Keratinocyte (primary cell): ENCODE measurements around the gene ETV1. TPM values are rescaled to one million over a fixed set of nuclear protein-coding genes. Genes with fewer than 3 reads are reported as not detected.

ENCODE experiments used
- DNase-seq: peaks from one replicate; pipeline ENCODE4 v3.0.0-alpha.2; 2011; ENCODE audit warnings: low read depth, missing footprints, low spot score
- FAIRE-seq: peaks from 2 replicates; lab custom pipeline; 2011; peaks lifted over from hg19 to GRCh38; lab: Jason Lieb, UNC
- H2AFZ ChIP-seq: 2 replicates; pipeline ENCODE4 v1.6.0; 2012; ENCODE audit warnings: low read length, control low read depth, inconsistent platforms; ENCODE audit not compliant: control insufficient read depth
- H3K27ac ChIP-seq: 2 replicates; pipeline ENCODE4 v1.5.1; 2011; ENCODE audit warnings: low read length; ENCODE audit not compliant: control insufficient read depth, insufficient read depth
- H3K27me3 ChIP-seq: 3 replicates; pipeline ENCODE4 v1.6.0; 2011; ENCODE audit warnings: low read length; ENCODE audit not compliant: control insufficient read depth, insufficient read depth; ENCODE audit errors: extremely low read depth
- H3K36me3 ChIP-seq, 2 experiments: 2 replicates in 1 of 2; 3 replicates in 1 of 2; pipeline ENCODE4 v1.5.1; 2011; ENCODE audit warnings: low read length in 2 of 2, mild to moderate bottlenecking in 1 of 2; ENCODE audit not compliant: control insufficient read depth in 2 of 2, insufficient read depth in 2 of 2; ENCODE audit errors: extremely low read depth in 1 of 2
- H3K4me1 ChIP-seq: 3 replicates; pipeline ENCODE4 v1.5.1; 2011; ENCODE audit warnings: low read length; ENCODE audit not compliant: control insufficient read depth, insufficient read depth; ENCODE audit errors: extremely low read depth
- H3K4me2 ChIP-seq: 3 replicates; pipeline ENCODE4 v1.6.0; 2011; ENCODE audit warnings: low read depth, low read length; ENCODE audit not compliant: control insufficient read depth, insufficient read depth; ENCODE audit errors: extremely low read depth
- H3K4me3 ChIP-seq, 3 experiments: fragments of 200-600 bp in 1 of 3; sonication (generic) in 1 of 3; 2 replicates in 2 of 3; 3 replicates in 1 of 3; pipeline ENCODE4 v1.5.1; 2011 to 2016; ENCODE audit warnings: low read length in 3 of 3, mild to moderate bottlenecking in 3 of 3, control low read depth in 2 of 3, inconsistent platforms in 1 of 3, low read depth in 1 of 3, mixed read lengths in 1 of 3, mixed run types in 1 of 3, moderate library complexity in 1 of 3; ENCODE audit not compliant: control insufficient read depth in 2 of 3, insufficient read depth in 2 of 3; ENCODE audit errors: extremely low read depth in 1 of 3
- H3K79me2 ChIP-seq: 2 replicates; pipeline ENCODE4 v1.6.0; 2012; ENCODE audit warnings: low read length; ENCODE audit not compliant: control insufficient read depth, insufficient read depth
- H3K9ac ChIP-seq: 3 replicates; pipeline ENCODE4 v1.6.0; 2011; ENCODE audit warnings: low read length; ENCODE audit not compliant: control insufficient read depth, insufficient read depth; ENCODE audit errors: extremely low read depth
- H3K9me1 ChIP-seq: 3 replicates; pipeline ENCODE4 v1.6.0; 2011; ENCODE audit warnings: low read length; ENCODE audit not compliant: control insufficient read depth, insufficient read depth; ENCODE audit errors: extremely low read depth
- H3K9me3 ChIP-seq: 2 replicates; pipeline ENCODE4 v1.5.1; 2012; ENCODE audit warnings: low read depth, low read length; ENCODE audit not compliant: control insufficient read depth
- H4K20me1 ChIP-seq: 3 replicates; pipeline ENCODE4 v1.6.0; 2011; ENCODE audit warnings: low read length; ENCODE audit not compliant: control insufficient read depth, insufficient read depth; ENCODE audit errors: extremely low read depth
- EZH2 ChIP-seq: IDR thresholded peaks from one replicate; pipeline ENCODE4 v1.6.1; 2012; ENCODE audit warnings: inconsistent platforms, mild to moderate bottlenecking, low read length, moderate library complexity
- dilution Hi-C: fragments of 300-500 bp; cut with MboI; formaldehyde crosslinking; loops from one replicate; pipeline ENCODE4 v1.7.0; 2020; ENCODE audit warnings: low sequenced_read_pairs; ENCODE audit not compliant: extremely low pct_ligation_motif_present
- polyA plus RNA-seq, 5 experiments: library from polyadenylated mRNA; depleted of rRNA in 3 of 5; stranded (reverse) in 3 of 5; stranded (forward) in 1 of 5; unstranded in 1 of 5; fragments of >200 nt; gene quantifications; 1 replicate in 1 of 5; 2 replicates in 3 of 5; 3 replicates in 1 of 5; pipeline versions ENCODE4 v1.2.1 to v1.2.3, GENCODE V29; 2011 to 2012; ENCODE audit warnings: missing spikeins in 2 of 5, low read depth in 1 of 5, low replicate concordance in 1 of 5
- TF ChIP-seq, protein P1 (sequence below), 3 experiments: IDR thresholded peaks in 1 of 3; conservative IDR thresholded peaks in 1 of 3; optimal IDR thresholded peaks in 1 of 3; 2 replicates in 2 of 3; 3 replicates in 1 of 3; pipeline versions ENCODE3 to v1.5.1; 2011; ENCODE audit warnings: low read length in 3 of 3, mild to moderate bottlenecking in 3 of 3, moderate library complexity in 2 of 3, control low read depth in 1 of 3, inconsistent platforms in 1 of 3; ENCODE audit not compliant: insufficient read depth in 2 of 3; ENCODE audit errors: extremely low read depth in 1 of 3

ETV1 gene
- polyA plus RNA-seq, 1 donor (not counting 4 experiments of a cell fraction or from before 2014, with no cell fraction given) = 5.0 TPM

DNA sequence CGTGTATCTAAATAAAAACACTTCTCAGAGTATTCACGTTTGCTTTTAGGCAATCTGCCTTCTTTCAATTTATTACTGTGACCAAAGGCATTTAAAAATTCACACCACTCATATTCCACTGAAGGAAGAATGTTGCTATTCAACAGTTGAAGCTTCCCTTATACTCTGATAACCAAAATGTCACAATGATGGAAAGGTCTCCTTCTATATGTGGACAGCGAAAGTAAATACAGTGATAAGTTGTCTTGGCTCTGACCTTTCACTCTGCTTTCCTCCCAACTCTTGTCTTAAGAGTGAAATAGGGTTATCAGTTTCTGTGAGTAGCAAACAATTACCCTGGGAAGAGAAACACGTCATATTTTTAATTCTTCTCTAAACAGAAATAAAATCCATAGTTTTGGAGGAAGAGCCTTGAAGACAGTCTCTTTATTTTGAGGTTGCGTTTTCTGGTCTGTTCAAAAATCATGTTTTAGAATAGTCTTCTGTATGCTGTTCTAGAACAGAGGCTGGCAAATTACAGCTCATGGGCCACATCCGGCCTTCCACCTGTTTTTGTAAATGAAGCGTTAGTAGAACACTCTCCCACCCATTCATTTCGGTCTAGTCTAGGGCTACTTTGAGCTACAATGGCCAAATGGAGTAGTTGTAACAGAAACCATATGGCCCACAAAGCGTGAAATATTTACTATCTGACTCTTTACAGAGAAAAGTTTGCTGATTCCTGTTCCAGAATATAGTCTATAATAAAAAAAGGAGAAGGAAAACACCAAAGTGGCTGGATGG is 41.3 kb downstream of the ETV1 start:
- dilution Hi-C loops = no loop called here
- no peaks in the 10 kb centered on the region for H3K36me3 ChIP-seq
- H3K9me3 ChIP-seq = no peaks in the 10 kb centered on the region
- DNase-seq (no peak), FAIRE-seq (no peak)
- no peak overlapping the region for H3K27ac ChIP-seq
- no peak overlapping the region for H3K9ac ChIP-seq
- no peaks in the 10 kb centered on the region for H4K20me1 ChIP-seq
- H3K27me3 ChIP-seq = no peaks in the 10 kb centered on the region
- no peaks in the 10 kb centered on the region for H3K79me2 ChIP-seq
- no peak overlapping the region for H3K4me3 ChIP-seq
- H2AFZ ChIP-seq = no peak overlapping the region
- H3K4me2 ChIP-seq = no peak overlapping the region
- no peaks in the 10 kb centered on the region for H3K9me1 ChIP-seq
- no peak for TF ChIP-seq EZH2
- TF ChIP-seq, protein P1, sequence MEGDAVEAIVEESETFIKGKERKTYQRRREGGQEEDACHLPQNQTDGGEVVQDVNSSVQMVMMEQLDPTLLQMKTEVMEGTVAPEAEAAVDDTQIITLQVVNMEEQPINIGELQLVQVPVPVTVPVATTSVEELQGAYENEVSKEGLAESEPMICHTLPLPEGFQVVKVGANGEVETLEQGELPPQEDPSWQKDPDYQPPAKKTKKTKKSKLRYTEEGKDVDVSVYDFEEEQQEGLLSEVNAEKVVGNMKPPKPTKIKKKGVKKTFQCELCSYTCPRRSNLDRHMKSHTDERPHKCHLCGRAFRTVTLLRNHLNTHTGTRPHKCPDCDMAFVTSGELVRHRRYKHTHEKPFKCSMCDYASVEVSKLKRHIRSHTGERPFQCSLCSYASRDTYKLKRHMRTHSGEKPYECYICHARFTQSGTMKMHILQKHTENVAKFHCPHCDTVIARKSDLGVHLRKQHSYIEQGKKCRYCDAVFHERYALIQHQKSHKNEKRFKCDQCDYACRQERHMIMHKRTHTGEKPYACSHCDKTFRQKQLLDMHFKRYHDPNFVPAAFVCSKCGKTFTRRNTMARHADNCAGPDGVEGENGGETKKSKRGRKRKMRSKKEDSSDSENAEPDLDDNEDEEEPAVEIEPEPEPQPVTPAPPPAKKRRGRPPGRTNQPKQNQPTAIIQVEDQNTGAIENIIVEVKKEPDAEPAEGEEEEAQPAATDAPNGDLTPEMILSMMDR (optimal IDR thresholded peaks at IDR 0.05 in 1 of 3, IDR thresholded peaks at IDR 0.05 in 1 of 3, conservative IDR thresholded peaks at IDR 0.05 in 1 of 3; ENCODE audit: extremely low read depth in 1 of 3, insufficient read depth in 2 of 3, low read length in 3 of 3) = no peak
- no peaks in the 10 kb centered on the region for H3K4me1 ChIP-seq

DNA sequence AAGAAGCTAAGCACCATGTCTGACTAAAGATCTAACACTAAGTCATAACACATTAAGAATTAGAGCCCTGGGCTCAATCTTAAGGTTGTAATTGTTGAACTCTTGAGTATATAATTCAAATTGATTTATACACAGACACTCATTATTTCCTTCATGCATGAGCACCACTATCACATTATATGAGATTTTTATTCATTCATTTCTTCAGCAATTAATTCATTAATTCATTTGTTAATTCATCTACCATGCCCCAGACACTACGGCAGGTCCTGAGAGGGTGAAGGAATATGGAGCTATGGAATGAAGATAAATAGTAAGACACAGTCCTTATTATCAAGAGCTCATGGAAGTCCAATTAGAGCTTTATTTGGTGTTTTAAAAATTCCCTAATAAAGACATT is 41.9 kb downstream of the ETV1 start:
- H4K20me1 ChIP-seq = no peaks in the 10 kb centered on the region
- no peaks in the 10 kb centered on the region for H3K9me1 ChIP-seq
- no peak for TF ChIP-seq EZH2
- TF ChIP-seq, protein P1 (optimal IDR thresholded peaks at IDR 0.05 in 1 of 3, IDR thresholded peaks at IDR 0.05 in 1 of 3, conservative IDR thresholded peaks at IDR 0.05 in 1 of 3; ENCODE audit: extremely low read depth in 1 of 3, insufficient read depth in 2 of 3, low read length in 3 of 3) = no peak
- DNase-seq (no peak), FAIRE-seq (no peak)
- dilution Hi-C loops = no loop called here
- H3K4me3 ChIP-seq = no peak overlapping the region
- H3K4me1 ChIP-seq = no peaks in the 10 kb centered on the region
- H3K27ac ChIP-seq = no peak overlapping the region
- no peak overlapping the region for H2AFZ ChIP-seq
- no peak overlapping the region for H3K4me2 ChIP-seq
- no peak overlapping the region for H3K9ac ChIP-seq
- H3K79me2 ChIP-seq = no peaks in the 10 kb centered on the region
- no peaks in the 10 kb centered on the region for H3K27me3 ChIP-seq
- H3K9me3 ChIP-seq = no peaks in the 10 kb centered on the region
- H3K36me3 ChIP-seq = no peaks in the 10 kb centered on the region
